ENCODE results near the gene GLMP.

DNA sequence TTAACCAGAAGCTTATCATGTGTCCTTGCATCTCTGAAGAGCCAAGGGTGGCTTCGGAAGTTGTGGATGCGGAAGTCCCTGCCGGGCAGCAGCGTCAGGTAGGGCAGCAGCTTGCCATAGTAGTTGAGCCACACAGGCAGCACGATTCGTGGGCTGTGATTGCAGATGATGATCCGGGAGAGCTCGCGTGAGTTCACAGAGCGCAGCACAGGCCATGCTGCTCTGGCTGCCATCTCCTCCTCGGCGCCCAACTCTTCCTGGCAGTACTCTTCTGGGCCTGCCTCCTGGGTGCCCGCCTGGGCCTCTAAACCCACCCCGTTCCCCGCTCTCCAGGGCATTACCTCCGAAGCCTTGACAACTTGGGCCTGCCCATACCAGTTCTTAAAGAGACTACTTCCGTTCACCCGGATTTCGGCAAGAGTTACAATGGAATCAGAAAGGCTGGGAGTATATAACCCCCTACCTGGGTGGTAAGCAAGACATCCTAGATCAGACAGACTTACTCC, 3.4 kb upstream of the GLMP start, which contains the start of gene VHLL:
- TF ChIP-seq RAD21 (IDR thresholded peaks at IDR 0.05; ENCODE audit: low read depth) (no peak), FOXM1 (IDR thresholded peaks at IDR 0.05; ENCODE audit: borderline replicate concordance, low read depth) (no peak)

Measured in Ishikawa (cell line).